NCI-H2029 (cell line): Measurements from ENCODE around the gene NSMCE4A.
"Not testable (repeated sequence)": the region's sequence is repeated elsewhere in the genome, so short reads cannot be mapped to it uniquely, and the experiment has no call there.

Source experiments
- DNase-seq: peaks from one replicate; lab custom pipeline; 2025; lab: John Stamatoyannopoulos, UW

Gene NSMCE4A

GRCh38 chr10:121974535-121975294 is at the start of gene NSMCE4A:
Gene NSMCE4A, minus strand, starts transcription at chr10:121975217. Its CDS starts 52 bp downstream, at chr10:121975165.
- DNase-seq, result peak; percentile 34

GRCh38 chr10:122023257-122023656 is 48.2 kb upstream of the NSMCE4A start:
- not testable (repeated sequence) for DNase-seq

- DNase-seq, result no peak
Measured at GRCh38 chr10:122022276-122022675, 47.3 kb upstream of the NSMCE4A start.

- no peak for DNase-seq
Measured at GRCh38 chr10:122021828-122022227, 46.8 kb upstream of the NSMCE4A start.

GRCh38 chr10:122021379-122021778 is 46.4 kb upstream of the NSMCE4A start:
- DNase-seq, result no peak

- no peak for DNase-seq
Measured at GRCh38 chr10:122020226-122020625, 45.2 kb upstream of the NSMCE4A start.

GRCh38 chr10:122019414-122019975 is 44.5 kb upstream of the NSMCE4A start:
- DNase-seq, result peak; percentile 22

- DNase-seq, result no peak
Measured at GRCh38 chr10:122018951-122019413, 44.0 kb upstream of the NSMCE4A start.

GRCh38 chr10:122018491-122018890 is 43.5 kb upstream of the NSMCE4A start:
- no peak for DNase-seq

GRCh38 chr10:122017926-122018325 is 42.9 kb upstream of the NSMCE4A start:
- DNase-seq, result not testable (repeated sequence)

GRCh38 chr10:122014652-122015248 is 39.7 kb upstream of the NSMCE4A start:
- no peak for DNase-seq

- no peak for DNase-seq
Measured at GRCh38 chr10:122013311-122013780, 38.3 kb upstream of the NSMCE4A start.

- DNase-seq, result no peak
Measured at GRCh38 chr10:122012731-122013130, 37.7 kb upstream of the NSMCE4A start.

- no peak for DNase-seq
Measured at GRCh38 chr10:122010405-122011050, 35.5 kb upstream of the NSMCE4A start.

- DNase-seq, result no peak
Measured at GRCh38 chr10:122007415-122007814, 32.4 kb upstream of the NSMCE4A start.

GRCh38 chr10:122001698-122002097 is 26.7 kb upstream of the NSMCE4A start:
- DNase-seq, result no peak

- DNase-seq, result no peak
Measured at GRCh38 chr10:121999301-121999700, 24.3 kb upstream of the NSMCE4A start.

GRCh38 chr10:121998462-121998861 is 23.4 kb upstream of the NSMCE4A start:
- DNase-seq, result no peak

GRCh38 chr10:121994429-121994941 is 19.5 kb upstream of the NSMCE4A start:
- no peak for DNase-seq

GRCh38 chr10:121991727-121992126 is 16.7 kb upstream of the NSMCE4A start:
- not testable (repeated sequence) for DNase-seq

- no peak for DNase-seq
Measured at GRCh38 chr10:121990015-121990677, 15.1 kb upstream of the NSMCE4A start.
